ENCODE measurements around the gene GPS1.

Gene GPS1

GRCh38 chr17:82089723-82090548 lies 38.2 kb downstream of the GPS1 start:
- H3K4me3 ChIP-seq (ENCODE audit: low read depth, low read length): no peak overlapping the region
- no peak for TF ChIP-seq CTCF (IDR thresholded peaks at IDR 0.05; ENCODE audit: control insufficient read depth, extremely low read depth, insufficient read depth)
- DNase-seq (ENCODE audit: low read depth): no peak

- no peak overlapping the region for H3K4me3 ChIP-seq (ENCODE audit: low read depth, low read length)
- no peak for TF ChIP-seq CTCF (IDR thresholded peaks at IDR 0.05; ENCODE audit: control insufficient read depth, extremely low read depth, insufficient read depth)
- DNase-seq (ENCODE audit: low read depth): no peak
Observed at GRCh38 chr17:82090549-82091263, 39.0 kb downstream of the GPS1 start.

- TF ChIP-seq CTCF (IDR thresholded peaks at IDR 0.05; ENCODE audit: control insufficient read depth, extremely low read depth, insufficient read depth): no peak
- no peak for DNase-seq (ENCODE audit: low read depth)
- H3K4me3 ChIP-seq (ENCODE audit: low read depth, low read length): no peak overlapping the region
Observed at GRCh38 chr17:82091264-82092066, 39.8 kb downstream of the GPS1 start.

- no peak for TF ChIP-seq CTCF (IDR thresholded peaks at IDR 0.05; ENCODE audit: control insufficient read depth, extremely low read depth, insufficient read depth)
- no peak for DNase-seq (ENCODE audit: low read depth)
Observed at GRCh38 chr17:82092094-82092586, 40.4 kb downstream of the GPS1 start.

GRCh38 chr17:82092628-82092994 lies 40.9 kb downstream of the GPS1 start:
- no peak for DNase-seq (ENCODE audit: low read depth)
- no peak overlapping the region for H3K4me3 ChIP-seq (ENCODE audit: low read depth, low read length)
- no peak for TF ChIP-seq CTCF (IDR thresholded peaks at IDR 0.05; ENCODE audit: control insufficient read depth, extremely low read depth, insufficient read depth)

More at GRCh38 chr17:82092094-82092586, 40.4 kb downstream of the GPS1 start:
- H3K4me3 ChIP-seq (ENCODE audit: low read depth, low read length): no peak overlapping the region

GRCh38 chr17:82092995-82093751 lies 41.5 kb downstream of the GPS1 start:
- no peak for TF ChIP-seq CTCF (IDR thresholded peaks at IDR 0.05; ENCODE audit: control insufficient read depth, extremely low read depth, insufficient read depth)
- no peak for DNase-seq (ENCODE audit: low read depth)
- no peak overlapping the region for H3K4me3 ChIP-seq (ENCODE audit: low read depth, low read length)
